Thymus (tissue), 11 donors: Measurements from ENCODE around the gene PBRM1. TPM values are rescaled to one million over a fixed set of nuclear protein-coding genes. Genes with fewer than 3 reads are reported as not detected.

ENCODE experiments used
- DNase-seq, 9 donors: peaks; one replicate each; pipeline ENCODE4 v3.0.0-alpha.2; 2013; ENCODE audit warnings: low spot score in 9 of 9, low read depth in 6 of 9, missing footprints in 1 of 9
- H3K27ac ChIP-seq, 2 donors: one replicate each; pipeline ENCODE4 v1.5.1; 2013; ENCODE audit warnings: control low read depth in 1 of 2, low read depth in 1 of 2, low read length in 1 of 2, mild to moderate bottlenecking in 1 of 2, moderate library complexity in 1 of 2
- H3K27me3 ChIP-seq, 2 donors: one replicate each; pipeline ENCODE4 v1.5.1; 2013; ENCODE audit warnings: low read length in 1 of 2; ENCODE audit not compliant: control insufficient read depth in 2 of 2, insufficient read depth in 1 of 2
- H3K36me3 ChIP-seq, 2 donors: one replicate each; pipeline ENCODE4 v1.5.1; 2013; ENCODE audit warnings: low read length in 1 of 2, mild to moderate bottlenecking in 1 of 2, moderate library complexity in 1 of 2; ENCODE audit not compliant: control insufficient read depth in 2 of 2, insufficient read depth in 2 of 2
- H3K4me1 ChIP-seq, 2 donors: one replicate each; pipeline ENCODE4 v1.5.1; 2013; ENCODE audit warnings: low read length in 2 of 2; ENCODE audit not compliant: control insufficient read depth in 2 of 2, insufficient read depth in 2 of 2
- H3K4me3 ChIP-seq, 2 donors: one replicate each; pipeline ENCODE4 v1.5.1; 2013; ENCODE audit warnings: low read length in 2 of 2, control low read depth in 1 of 2, mild to moderate bottlenecking in 1 of 2
- H3K9me3 ChIP-seq, 2 donors: one replicate each; pipeline ENCODE4 v1.5.1; 2013; ENCODE audit warnings: low read length in 1 of 2, mild to moderate bottlenecking in 1 of 2; ENCODE audit not compliant: control insufficient read depth in 2 of 2, insufficient read depth in 1 of 2
- WGBS: extraction: QIAGEN DNeasy Blood & Tissue Kit; methylation state at CpG from one replicate; pipeline ENCODE4 v1.1.7; 2013; 5-methylcytosine and 5-hydroxymethylcytosine counted together
- polyA plus RNA-seq: library from polyadenylated mRNA; stranded (reverse); fragments of 200-250 nt; gene quantifications from one replicate; pipeline ENCODE4 v1.2.3, GENCODE V29; 2013
- total RNA-seq: library from RNA; stranded (reverse); fragments of 120-200 nt; gene quantifications from one replicate; pipeline ENCODE4 v1.2.4, GENCODE V29; 2013
- donor health status: healthy.

PBRM1 gene
- total and polyA plus RNA-seq, 2 donors = 15.7 to 48.1 TPM

GRCh38 chr3:52705688-52706686 lies 20.3 kb upstream of the PBRM1 start, which contains the start of the genes GLT8D1 and SPCS1:
Gene GLT8D1, minus strand, starts transcription at chr3:52705791. Its CDS starts 5,331 bp downstream, at chr3:52700460.
Gene SPCS1, plus strand, starts transcription at chr3:52706106. Its CDS starts 141 bp downstream, at chr3:52706247.
- Histone ChIP-seq H3K4me3 (peak within 1 kb of the TSS; percentile 71 to 81), H3K27ac (peak within 1 kb of the TSS; percentile 55 to 92), H3K27me3 (no peaks in the 10 kb centered on the region), H3K4me1 (peaks cover 22 to 30% of the 10 kb centered on the region in 2 donors), H3K9me3 (no peaks in the 10 kb centered on the region), H3K36me3 (peaks cover 4 to 18% of the 10 kb centered on the region in 2 donors)
- peak; percentile 76 to 95 (median 90) for DNase-seq
- WGBS = under 1% methylated on average over 94 of the region's 94 CpGs

DNA sequence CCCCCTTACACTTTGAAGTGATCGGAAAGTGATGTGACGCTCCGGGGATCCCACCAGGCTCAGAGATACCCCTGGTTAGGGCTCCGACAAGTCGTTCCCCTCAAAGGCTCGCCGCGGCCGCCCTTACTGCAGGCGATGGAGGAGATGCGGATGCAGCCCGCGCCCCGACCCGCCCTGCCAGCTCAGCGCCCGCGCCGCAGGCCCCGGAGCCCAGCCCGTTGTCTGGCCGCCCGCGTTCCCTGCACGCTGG lies 19.6 kb upstream of the PBRM1 start:
- H3K4me1 ChIP-seq = peaks cover 22 to 30% of the 10 kb centered on the region in 2 donors

GRCh38 chr3:52704611-52705437 lies 19.1 kb upstream of the PBRM1 start:
- H3K27ac ChIP-seq = peak overlapping the region in 1 of 2 donors; percentile 55
- H3K4me3 ChIP-seq = peak overlapping the region; percentile 71 to 81
- no peaks in the 10 kb centered on the region for H3K27me3 ChIP-seq
- H3K4me1 ChIP-seq = peaks cover 22 to 30% of the 10 kb centered on the region in 2 donors
- H3K9me3 ChIP-seq = no peaks in the 10 kb centered on the region
- peaks cover 4 to 16% of the 10 kb centered on the region in 2 donors for H3K36me3 ChIP-seq
- DNase-seq = peak in 2 of 9 donors; percentile 7 to 39
- WGBS = 19% methylated on average over 22 of the region's 22 CpGs

More for the DNA sequence above, 19.6 kb upstream of the PBRM1 start:
- no peaks in the 10 kb centered on the region for H3K27me3 ChIP-seq
- H3K27ac ChIP-seq = peak overlapping the region; percentile 33 to 74
- H3K4me3 ChIP-seq = peak overlapping the region; percentile 71 to 81
- DNase-seq = no peak
- peaks cover 4 to 15% of the 10 kb centered on the region in 2 donors for H3K36me3 ChIP-seq
- under 1% methylated on average over 25 of the region's 25 CpGs for WGBS
- no peaks in the 10 kb centered on the region for H3K9me3 ChIP-seq

- Histone ChIP-seq H3K4me3 (no peak overlapping the region), H3K36me3 (peaks cover 0 to 11% of the 10 kb centered on the region in 2 donors), H3K9me3 (no peaks in the 10 kb centered on the region), H3K4me1 (peaks cover 22 to 30% of the 10 kb centered on the region in 2 donors), H3K27ac (no peak overlapping the region), H3K27me3 (no peaks in the 10 kb centered on the region)
- WGBS = 98% methylated on average over 7 of the region's 7 CpGs
- no peak for DNase-seq
Observed at GRCh38 chr3:52703341-52703740, 17.6 kb upstream of the PBRM1 start.

GRCh38 chr3:52697632-52697965 lies 11.9 kb upstream of the PBRM1 start:
- WGBS = 98% methylated on average over 4 of the region's 4 CpGs
- Histone ChIP-seq H3K4me1 (no peaks in the 10 kb centered on the region), H3K27ac (no peak overlapping the region), H3K4me3 (no peak overlapping the region), H3K36me3 (peaks cover 38 to 57% of the 10 kb centered on the region in 2 donors), H3K27me3 (no peaks in the 10 kb centered on the region), H3K9me3 (no peaks in the 10 kb centered on the region)
- DNase-seq = no peak

- Histone ChIP-seq H3K4me3 (no peak overlapping the region), H3K4me1 (no peaks in the 10 kb centered on the region), H3K36me3 (peaks cover 44 to 63% of the 10 kb centered on the region in 2 donors), H3K9me3 (no peaks in the 10 kb centered on the region), H3K27ac (no peak overlapping the region), H3K27me3 (no peaks in the 10 kb centered on the region)
- 96% methylated on average over 2 of the region's 2 CpGs for WGBS
- no peak for DNase-seq
Observed at GRCh38 chr3:52696830-52697631, 11.3 kb upstream of the PBRM1 start.

GRCh38 chr3:52695798-52696671 lies 10.3 kb upstream of the PBRM1 start:
- no peaks in the 10 kb centered on the region for H3K27me3 ChIP-seq
- 98% methylated on average over 4 of the region's 4 CpGs for WGBS
- H3K4me3 ChIP-seq = no peak overlapping the region
- H3K27ac ChIP-seq = no peak overlapping the region
- DNase-seq = no peak
- peaks cover 0 to 2% of the 10 kb centered on the region in 2 donors for H3K9me3 ChIP-seq
- peaks cover 48 to 72% of the 10 kb centered on the region in 2 donors for H3K36me3 ChIP-seq
- no peaks in the 10 kb centered on the region for H3K4me1 ChIP-seq
